Measurements from ENCODE around the gene RGS6. TPM values are rescaled to one million over a fixed set of nuclear protein-coding genes. Genes with fewer than 3 reads are reported as not detected.
"Not testable (repeated sequence)": the region's sequence is repeated elsewhere in the genome, so short reads cannot be mapped to it uniquely, and the experiment has no call there.

RGS6 gene
- total RNA-seq, 1 experiment from 2014 or later = not detected

GRCh38 chr14:72476657-72477499, 544.6 kb downstream of the RGS6 start:
- intact Hi-C loops (cut with micrococcal nuclease; ENCODE audit: unreplicated experiment) = no loop called here
- TF ChIP-seq CTCF (IDR thresholded peaks at IDR 0.05; ENCODE audit: unreplicated experiment) = no peak
- peaks cover 21% of the 10 kb centered on the region for H3K4me1 Mint-ChIP-seq (ENCODE audit: low read depth, unreplicated experiment)
- H3K36me3 Mint-ChIP-seq (ENCODE audit: insufficient read depth, unreplicated experiment) = no peaks in the 10 kb centered on the region
- peaks cover 19% of the 10 kb centered on the region for H3K27me3 Mint-ChIP-seq (ENCODE audit: unreplicated experiment)
- H3K4me3 Mint-ChIP-seq (ENCODE audit: low read depth, unreplicated experiment) = no peak overlapping the region
- DNase-seq = peak; percentile 33
- CTCF ChIA-PET = interaction anchor here (0.7 to 1.3 kb wide), 3 partner anchors 13 to 37 kb away, joined by 3 to 6 read pairs (median 4); no protein-coding TSS in a partner anchor
- BruUV-seq (replicated peaks) = no TSS peak
- no peaks in the 10 kb centered on the region for H3K9me3 Mint-ChIP-seq (ENCODE audit: low read depth, unreplicated experiment)
- H3K27ac Mint-ChIP-seq (ENCODE audit: unreplicated experiment) = no peak overlapping the region

- H3K36me3 Mint-ChIP-seq (ENCODE audit: insufficient read depth, unreplicated experiment); H3K9me3 Mint-ChIP-seq (ENCODE audit: low read depth, unreplicated experiment); CTCF ChIA-PET; intact Hi-C loops (cut with micrococcal nuclease; ENCODE audit: unreplicated experiment); BruUV-seq (replicated peaks); H3K27ac Mint-ChIP-seq (ENCODE audit: unreplicated experiment); H3K4me3 Mint-ChIP-seq (ENCODE audit: low read depth, unreplicated experiment); DNase-seq: not testable (repeated sequence)
- peaks cover 22% of the 10 kb centered on the region for H3K27me3 Mint-ChIP-seq (ENCODE audit: unreplicated experiment)
- H3K4me1 Mint-ChIP-seq (ENCODE audit: low read depth, unreplicated experiment) = peaks cover 21% of the 10 kb centered on the region
Measured at GRCh38 chr14:72477578-72477977, 545.3 kb downstream of the RGS6 start.

- peaks cover 31% of the 10 kb centered on the region for H3K27me3 Mint-ChIP-seq (ENCODE audit: unreplicated experiment)
- peaks cover 2% of the 10 kb centered on the region for H3K9me3 Mint-ChIP-seq (ENCODE audit: low read depth, unreplicated experiment)
- TF ChIP-seq CTCF (IDR thresholded peaks at IDR 0.05; ENCODE audit: unreplicated experiment) = no peak
- no peak overlapping the region for H3K4me3 Mint-ChIP-seq (ENCODE audit: low read depth, unreplicated experiment)
- no peak for DNase-seq
- BruUV-seq (replicated peaks) = no TSS peak
- H3K27ac Mint-ChIP-seq (ENCODE audit: unreplicated experiment) = no peak overlapping the region
- H3K36me3 Mint-ChIP-seq (ENCODE audit: insufficient read depth, unreplicated experiment) = no peaks in the 10 kb centered on the region
- peaks cover 21% of the 10 kb centered on the region for H3K4me1 Mint-ChIP-seq (ENCODE audit: low read depth, unreplicated experiment)
- intact Hi-C loops (cut with micrococcal nuclease; ENCODE audit: unreplicated experiment) = no loop called here
- CTCF ChIA-PET = no interaction called here
Measured at GRCh38 chr14:72478471-72478893, 546.3 kb downstream of the RGS6 start.

GRCh38 chr14:72479461-72479931, 547.3 kb downstream of the RGS6 start:
- H3K4me3 Mint-ChIP-seq (ENCODE audit: low read depth, unreplicated experiment) = no peak overlapping the region
- intact Hi-C loops (cut with micrococcal nuclease; ENCODE audit: unreplicated experiment) = no loop called here
- H3K9me3 Mint-ChIP-seq (ENCODE audit: low read depth, unreplicated experiment) = peaks cover 2% of the 10 kb centered on the region
- DNase-seq = no peak
- H3K36me3 Mint-ChIP-seq (ENCODE audit: insufficient read depth, unreplicated experiment) = no peaks in the 10 kb centered on the region
- peaks cover 21% of the 10 kb centered on the region for H3K4me1 Mint-ChIP-seq (ENCODE audit: low read depth, unreplicated experiment)
- CTCF ChIA-PET = interaction anchor here (0.6 to 1.8 kb wide), 2 partner anchors 16 to 56 kb away, joined by 4 read pairs; no protein-coding TSS in a partner anchor
- BruUV-seq (replicated peaks) = no TSS peak
- H3K27me3 Mint-ChIP-seq (ENCODE audit: unreplicated experiment) = peaks cover 42% of the 10 kb centered on the region
- no peak for TF ChIP-seq CTCF (IDR thresholded peaks at IDR 0.05; ENCODE audit: unreplicated experiment)
- no peak overlapping the region for H3K27ac Mint-ChIP-seq (ENCODE audit: unreplicated experiment)
